ENCODE measurements around the gene TMC3.

Gene TMC3

DNA sequence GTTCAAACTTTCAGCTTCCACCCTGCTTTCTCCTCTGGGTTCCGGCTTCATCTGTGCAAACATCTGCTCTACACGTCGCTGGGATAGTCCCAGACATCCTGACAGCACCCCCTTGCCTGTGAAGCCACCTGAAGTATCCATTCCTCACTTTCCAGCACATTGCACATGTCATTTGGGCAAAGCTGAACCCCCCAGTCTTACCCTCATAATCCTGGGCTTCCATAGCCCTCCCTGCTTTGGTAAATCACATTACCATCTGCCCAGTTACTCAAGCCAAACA is 92.6 kb downstream of the TMC3 start:
- DNase-seq (ENCODE audit: low read depth), result no peak
- TF ChIP-seq, protein P1, sequence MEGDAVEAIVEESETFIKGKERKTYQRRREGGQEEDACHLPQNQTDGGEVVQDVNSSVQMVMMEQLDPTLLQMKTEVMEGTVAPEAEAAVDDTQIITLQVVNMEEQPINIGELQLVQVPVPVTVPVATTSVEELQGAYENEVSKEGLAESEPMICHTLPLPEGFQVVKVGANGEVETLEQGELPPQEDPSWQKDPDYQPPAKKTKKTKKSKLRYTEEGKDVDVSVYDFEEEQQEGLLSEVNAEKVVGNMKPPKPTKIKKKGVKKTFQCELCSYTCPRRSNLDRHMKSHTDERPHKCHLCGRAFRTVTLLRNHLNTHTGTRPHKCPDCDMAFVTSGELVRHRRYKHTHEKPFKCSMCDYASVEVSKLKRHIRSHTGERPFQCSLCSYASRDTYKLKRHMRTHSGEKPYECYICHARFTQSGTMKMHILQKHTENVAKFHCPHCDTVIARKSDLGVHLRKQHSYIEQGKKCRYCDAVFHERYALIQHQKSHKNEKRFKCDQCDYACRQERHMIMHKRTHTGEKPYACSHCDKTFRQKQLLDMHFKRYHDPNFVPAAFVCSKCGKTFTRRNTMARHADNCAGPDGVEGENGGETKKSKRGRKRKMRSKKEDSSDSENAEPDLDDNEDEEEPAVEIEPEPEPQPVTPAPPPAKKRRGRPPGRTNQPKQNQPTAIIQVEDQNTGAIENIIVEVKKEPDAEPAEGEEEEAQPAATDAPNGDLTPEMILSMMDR (IDR thresholded peaks at IDR 0.05; ENCODE audit: low read depth, low read length, missing control alignments), result no peak
- no peak overlapping the region for H3K4me3 ChIP-seq (ENCODE audit: low read depth, low read length)

All from GM12864 (cell line).